ENCODE data around the gene PLXDC2. TPM values are rescaled to one million over a fixed set of nuclear protein-coding genes. Genes with fewer than 3 reads are reported as not detected.

PLXDC2 gene
- total RNA-seq, 2 experiments from 2014 or later: not detected

GRCh38 chr10:20298417-20298816 is 482.2 kb downstream of the PLXDC2 start:
- POLR2A ChIA-PET: no interaction called here
- CTCF ChIA-PET: no interaction called here

DNA sequence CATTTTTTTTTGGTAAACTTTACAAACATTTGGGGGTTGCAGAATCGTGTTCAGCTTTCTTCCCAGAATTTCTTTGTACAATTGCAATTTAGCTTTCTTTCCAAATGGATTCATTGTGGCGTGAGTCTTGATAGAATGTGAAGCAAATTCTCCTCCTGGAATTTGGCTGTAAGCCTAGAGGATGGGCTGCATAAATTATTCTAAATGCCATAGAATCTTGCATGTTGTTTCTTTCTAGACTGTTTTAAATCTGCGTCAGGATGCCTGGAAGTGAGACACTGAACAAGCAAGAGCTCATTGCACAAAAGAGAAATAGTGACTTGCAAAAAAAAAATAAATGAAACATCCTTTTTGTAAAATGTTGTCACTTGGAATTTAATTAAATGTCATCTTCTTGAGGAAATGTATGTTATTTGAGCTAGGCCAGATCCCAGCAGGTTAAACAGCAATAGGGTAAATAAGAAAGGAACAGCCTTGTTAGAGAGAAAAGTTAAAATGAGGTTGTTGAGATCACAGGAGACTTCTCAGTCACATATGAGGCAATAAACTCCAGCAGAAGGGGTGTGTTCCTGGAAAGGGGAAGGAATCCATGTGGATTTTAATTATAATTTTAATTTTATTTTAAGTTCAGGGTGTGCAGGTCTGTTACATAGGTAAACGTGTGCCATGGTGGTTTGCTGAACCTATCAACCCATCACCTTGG is 483.0 kb downstream of the PLXDC2 start:
- CTCF ChIA-PET: no interaction called here
- POLR2A ChIA-PET: no interaction called here

DNA sequence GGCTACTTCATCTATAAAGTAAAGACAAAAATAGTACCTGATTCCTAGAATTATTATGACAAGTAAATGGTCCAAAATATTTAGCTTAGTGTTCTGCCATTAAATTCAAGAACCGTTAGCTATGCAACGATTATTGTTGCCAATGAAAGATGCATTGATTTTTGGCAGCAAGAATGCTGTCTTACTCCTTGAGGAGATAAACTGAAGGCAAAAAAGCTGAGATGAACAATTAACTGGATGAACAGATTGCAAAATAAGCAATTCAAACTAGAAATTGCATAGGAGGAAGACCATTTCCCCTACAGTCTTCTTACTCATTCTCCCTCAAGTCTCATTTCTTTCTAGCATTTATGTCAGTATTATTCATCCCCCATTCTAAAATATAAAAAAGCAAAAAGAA is 484.5 kb downstream of the PLXDC2 start:
- CTCF ChIA-PET: no interaction called here
- POLR2A ChIA-PET: no interaction called here

DNA sequence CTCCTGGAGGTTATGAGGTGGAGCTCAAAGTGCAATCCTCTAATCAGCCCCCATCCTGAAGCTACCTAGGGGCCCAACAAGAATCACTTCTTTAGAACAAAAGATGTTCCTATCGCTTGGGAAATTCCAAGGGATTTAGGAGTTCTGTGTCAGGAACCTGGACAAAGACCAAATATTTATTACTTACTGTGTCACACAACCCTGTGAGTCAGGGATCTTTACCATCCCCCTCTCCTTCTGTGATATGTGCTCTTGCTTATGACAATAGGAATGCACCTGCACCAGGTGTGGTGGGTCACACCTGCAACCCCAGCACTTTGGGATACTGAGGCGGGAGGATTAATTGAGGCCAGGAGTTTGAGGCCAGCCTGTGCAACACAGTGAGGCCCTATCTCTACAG is 485.8 kb downstream of the PLXDC2 start:
- ChIA-PET POLR2A (no interaction called here), CTCF (no interaction called here)

DNA sequence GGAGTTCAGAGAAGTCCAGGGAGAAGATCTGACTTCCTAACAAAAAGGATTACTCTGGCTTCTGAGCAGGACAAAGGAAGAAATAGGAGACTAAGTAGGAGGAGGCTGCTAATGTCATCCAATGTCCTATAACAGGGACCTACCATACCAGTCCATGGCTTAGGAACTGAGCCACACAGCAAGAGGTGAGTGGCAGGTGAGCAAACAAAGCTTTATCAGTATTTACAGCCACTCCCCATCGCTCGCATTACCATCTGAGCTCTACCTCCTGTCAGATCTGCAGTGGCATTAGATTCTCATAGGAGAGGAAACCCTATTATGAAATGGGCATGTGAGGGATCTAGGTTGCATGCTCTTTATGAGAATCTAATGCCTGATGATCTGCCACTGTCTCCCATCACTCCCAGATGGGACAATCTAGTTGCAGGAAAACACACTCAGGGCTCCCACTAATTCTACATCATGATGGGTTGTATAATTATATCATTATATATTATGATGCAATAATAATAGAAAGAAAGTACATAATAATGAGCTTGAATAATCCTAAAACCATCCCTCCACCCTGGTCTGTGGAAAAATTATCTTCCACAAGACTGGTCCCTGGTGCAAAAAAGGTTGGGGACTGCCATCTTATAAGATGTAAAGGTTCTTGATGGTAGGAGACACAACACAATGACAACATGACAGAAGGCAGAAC is 487.4 kb downstream of the PLXDC2 start:
- POLR2A ChIA-PET: no interaction called here
- CTCF ChIA-PET: interaction anchor here (0.5 kb wide), 1 partner anchor 421 kb away, joined by 3 read pairs; no protein-coding TSS in a partner anchor

DNA sequence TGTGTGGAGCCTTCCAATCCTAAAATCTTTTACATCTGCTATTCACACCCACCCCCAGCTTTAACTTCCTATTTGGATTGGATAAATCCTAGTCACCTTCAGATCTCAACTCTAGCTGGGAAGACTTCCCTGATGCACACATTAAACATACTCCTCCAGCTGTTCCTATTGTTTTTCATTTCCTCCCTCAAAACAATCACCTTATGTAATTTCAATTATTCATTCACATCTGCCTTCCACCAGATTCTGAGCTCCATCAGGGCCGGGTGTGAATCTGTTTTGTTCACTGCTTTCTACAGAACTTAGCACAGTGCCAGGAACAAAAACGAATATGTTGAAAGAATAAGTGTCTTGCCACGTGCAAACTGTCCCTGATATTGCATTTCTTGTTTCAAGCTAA is 497.4 kb downstream of the PLXDC2 start:
- ChIA-PET POLR2A (no interaction called here), CTCF (no interaction called here)

DNA sequence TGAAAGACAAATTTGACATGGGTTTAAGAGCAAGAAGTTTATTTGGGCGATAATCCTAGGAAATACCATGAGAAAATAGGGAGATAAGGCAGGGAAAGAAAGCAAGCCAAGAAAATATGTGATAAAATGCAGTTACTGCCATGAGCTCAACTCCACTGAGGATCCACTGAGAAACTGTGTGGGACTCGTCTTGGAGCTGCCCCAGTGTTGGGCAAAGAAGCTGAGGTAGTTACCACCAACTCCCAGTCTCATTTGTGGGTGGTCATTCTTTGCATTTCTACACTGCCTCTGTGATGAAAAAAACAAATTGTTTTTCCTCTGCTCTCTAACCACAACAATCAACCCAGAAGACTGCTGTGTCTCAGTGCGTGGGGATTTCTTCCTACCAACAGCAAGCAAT is 498.2 kb downstream of the PLXDC2 start:
- POLR2A ChIA-PET: no interaction called here

DNA sequence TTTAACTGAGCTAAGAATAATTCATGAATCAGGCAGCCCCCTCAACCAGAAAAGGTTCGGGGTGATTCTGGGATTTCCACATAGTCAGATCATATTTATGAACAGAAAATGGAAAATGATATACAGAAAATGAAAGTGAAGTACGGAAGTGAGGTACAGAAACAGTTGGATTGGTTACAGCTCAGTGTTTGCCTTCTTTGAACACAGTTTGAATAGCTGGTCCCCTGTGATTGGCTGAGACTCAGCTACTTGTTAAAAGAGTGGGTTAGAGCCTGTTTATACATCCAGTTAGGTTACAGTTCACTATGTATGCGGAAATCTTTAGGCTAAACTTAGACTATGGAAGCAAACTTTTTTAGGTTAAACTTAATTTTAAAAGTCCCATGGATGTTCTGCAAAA is 511.7 kb downstream of the PLXDC2 start:
- POLR2A ChIA-PET: no interaction called here
- CTCF ChIA-PET: no interaction called here

More for the DNA sequence above, 498.2 kb downstream of the PLXDC2 start:
- CTCF ChIA-PET: no interaction called here

GRCh38 chr10:20330246-20330645 is 514.0 kb downstream of the PLXDC2 start:
- POLR2A ChIA-PET: no interaction called here
- CTCF ChIA-PET: no interaction called here

DNA sequence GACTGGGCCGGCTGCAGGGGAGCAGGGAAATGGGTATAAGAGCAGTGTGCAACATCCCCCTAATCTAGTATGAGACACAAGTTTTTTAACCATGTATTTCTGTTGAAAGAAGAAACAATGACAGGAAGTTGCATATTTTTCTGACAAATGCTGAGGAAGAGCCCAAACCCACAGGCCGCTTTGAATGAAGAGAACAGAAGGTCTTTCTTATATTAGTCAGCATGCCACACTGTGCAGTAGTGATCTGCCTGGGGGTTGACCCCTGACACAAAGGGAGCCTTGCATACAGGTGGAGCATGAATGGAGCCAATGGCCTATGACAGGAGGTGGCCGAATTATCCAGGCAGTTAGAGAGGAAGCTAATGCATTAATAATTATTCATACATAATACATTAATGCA is 518.3 kb downstream of the PLXDC2 start:
- ChIA-PET POLR2A (no interaction called here), CTCF (no interaction called here)
